ENCODE measurements around the gene ANKMY2. TPM values are rescaled to one million over a fixed set of nuclear protein-coding genes. Genes with fewer than 3 reads are reported as not detected.
"Not testable (repeated sequence)": the region's sequence is repeated elsewhere in the genome, so short reads cannot be mapped to it uniquely, and the experiment has no call there.

Gene ANKMY2
- total RNA-seq, 1 donor from 2014 or later: 13.8 TPM

- Histone ChIP-seq H3K4me3 (no peak overlapping the region), H3K4me1 (no peaks in the 10 kb centered on the region), H3K9me3 (no peaks in the 10 kb centered on the region), H3K27ac (no peak overlapping the region), H3K27me3 (no peaks in the 10 kb centered on the region), H3K36me3 (peaks cover 0 to 30% of the 10 kb centered on the region in 2 donors)
- TF ChIP-seq, protein P1, sequence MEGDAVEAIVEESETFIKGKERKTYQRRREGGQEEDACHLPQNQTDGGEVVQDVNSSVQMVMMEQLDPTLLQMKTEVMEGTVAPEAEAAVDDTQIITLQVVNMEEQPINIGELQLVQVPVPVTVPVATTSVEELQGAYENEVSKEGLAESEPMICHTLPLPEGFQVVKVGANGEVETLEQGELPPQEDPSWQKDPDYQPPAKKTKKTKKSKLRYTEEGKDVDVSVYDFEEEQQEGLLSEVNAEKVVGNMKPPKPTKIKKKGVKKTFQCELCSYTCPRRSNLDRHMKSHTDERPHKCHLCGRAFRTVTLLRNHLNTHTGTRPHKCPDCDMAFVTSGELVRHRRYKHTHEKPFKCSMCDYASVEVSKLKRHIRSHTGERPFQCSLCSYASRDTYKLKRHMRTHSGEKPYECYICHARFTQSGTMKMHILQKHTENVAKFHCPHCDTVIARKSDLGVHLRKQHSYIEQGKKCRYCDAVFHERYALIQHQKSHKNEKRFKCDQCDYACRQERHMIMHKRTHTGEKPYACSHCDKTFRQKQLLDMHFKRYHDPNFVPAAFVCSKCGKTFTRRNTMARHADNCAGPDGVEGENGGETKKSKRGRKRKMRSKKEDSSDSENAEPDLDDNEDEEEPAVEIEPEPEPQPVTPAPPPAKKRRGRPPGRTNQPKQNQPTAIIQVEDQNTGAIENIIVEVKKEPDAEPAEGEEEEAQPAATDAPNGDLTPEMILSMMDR (IDR thresholded peaks at IDR 0.05): no peak
- TF ChIP-seq POLR2A (IDR thresholded peaks at IDR 0.05): no peak
- TF ChIP-seq POLR2AphosphoS5 (IDR thresholded peaks at IDR 0.05; ENCODE audit: insufficient read depth in 1 of 2, low read depth in 1 of 2): no peak
- intact Hi-C loops (cut with DNase I): no loop called here
- DNase-seq (ENCODE audit: extremely low spot score in 2 of 2): no peak
These were observed 47.5 kb downstream of the ANKMY2 start for GRCh38 chr7:16598015-16598414.

- H3K27me3 ChIP-seq; DNase-seq (ENCODE audit: extremely low spot score in 2 of 2); H3K9me3 ChIP-seq; H3K4me3 ChIP-seq; H3K27ac ChIP-seq; intact Hi-C loops (cut with DNase I); H3K4me1 ChIP-seq: not testable (repeated sequence)
- peaks cover 0 to 13% of the 10 kb centered on the region in 2 donors for H3K36me3 ChIP-seq
These were observed 50.0 kb downstream of the ANKMY2 start for GRCh38 chr7:16595596-16595995.

GRCh38 chr7:16594676-16595075, 50.9 kb downstream of the ANKMY2 start:
- TF ChIP-seq, protein P1 (IDR thresholded peaks at IDR 0.05): no peak
- TF ChIP-seq POLR2AphosphoS5 (IDR thresholded peaks at IDR 0.05; ENCODE audit: insufficient read depth in 1 of 2, low read depth in 1 of 2) (no peak), POLR2A (IDR thresholded peaks at IDR 0.05) (no peak)
- Histone ChIP-seq H3K27me3 (no peaks in the 10 kb centered on the region), H3K36me3 (peaks cover 0 to 4% of the 10 kb centered on the region in 2 donors), H3K4me3 (no peak overlapping the region), H3K9me3 (no peaks in the 10 kb centered on the region), H3K4me1 (no peaks in the 10 kb centered on the region), H3K27ac (no peak overlapping the region)
- intact Hi-C loops (cut with DNase I): no loop called here
- no peak for DNase-seq (ENCODE audit: extremely low spot score in 2 of 2)

DNA sequence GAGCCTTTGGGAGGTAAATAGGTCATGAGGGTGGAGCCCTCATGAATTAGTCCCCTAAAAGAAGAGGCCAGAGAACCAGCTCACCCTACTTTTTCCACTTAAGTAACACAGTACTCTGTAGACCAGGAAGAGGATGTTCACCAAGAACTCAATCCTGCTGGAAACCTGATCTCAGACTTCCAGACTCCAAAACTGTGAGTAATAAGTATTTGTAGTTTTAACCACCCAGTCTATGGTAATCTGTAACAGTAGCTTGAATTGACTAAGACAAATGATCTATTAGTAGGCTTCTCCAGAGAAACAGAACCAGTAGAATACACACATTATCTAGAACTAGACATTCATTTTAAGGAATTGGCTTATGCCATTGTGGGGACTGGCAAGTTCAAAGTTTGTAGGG, 51.5 kb downstream of the ANKMY2 start:
- Histone ChIP-seq H3K27ac (no peak overlapping the region), H3K36me3 (no peaks in the 10 kb centered on the region), H3K4me3 (no peak overlapping the region), H3K9me3 (no peaks in the 10 kb centered on the region), H3K27me3 (no peaks in the 10 kb centered on the region), H3K4me1 (no peaks in the 10 kb centered on the region)
- DNase-seq (ENCODE audit: extremely low spot score in 2 of 2): no peak
- intact Hi-C loops (cut with DNase I): no loop called here
- TF ChIP-seq POLR2AphosphoS5 (IDR thresholded peaks at IDR 0.05; ENCODE audit: insufficient read depth in 1 of 2, low read depth in 1 of 2) (no peak), POLR2A (IDR thresholded peaks at IDR 0.05) (no peak)
- TF ChIP-seq, protein P1 (IDR thresholded peaks at IDR 0.05): no peak

GRCh38 chr7:16592395-16592794, 53.2 kb downstream of the ANKMY2 start:
- Histone ChIP-seq H3K27ac (no peak overlapping the region), H3K4me1 (no peaks in the 10 kb centered on the region), H3K9me3 (no peaks in the 10 kb centered on the region), H3K4me3 (no peak overlapping the region), H3K27me3 (no peaks in the 10 kb centered on the region), H3K36me3 (no peaks in the 10 kb centered on the region)
- no peak for DNase-seq (ENCODE audit: extremely low spot score in 2 of 2)
- intact Hi-C loops (cut with DNase I): no loop called here
- TF ChIP-seq, protein P1 (IDR thresholded peaks at IDR 0.05): no peak
- TF ChIP-seq POLR2A (IDR thresholded peaks at IDR 0.05) (no peak), POLR2AphosphoS5 (IDR thresholded peaks at IDR 0.05; ENCODE audit: insufficient read depth in 1 of 2, low read depth in 1 of 2) (no peak)

DNA sequence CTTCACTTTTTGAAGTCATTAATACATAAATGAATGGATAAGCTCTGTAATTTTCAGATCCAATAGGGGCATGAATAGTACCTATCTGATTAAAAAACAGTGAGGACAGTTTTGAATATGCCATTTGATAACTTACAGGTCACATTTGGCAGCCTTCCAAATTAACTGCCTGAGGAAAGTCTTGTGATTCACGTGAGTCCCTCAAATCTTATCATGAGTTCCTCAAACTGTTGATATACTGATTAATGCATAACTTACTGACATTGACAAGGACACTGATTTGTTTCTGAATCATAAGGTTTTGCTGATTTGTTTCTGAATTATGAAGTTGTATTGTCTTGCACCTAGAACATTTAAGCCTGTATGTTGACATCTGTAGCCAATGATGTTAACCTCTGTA, 55.1 kb downstream of the ANKMY2 start:
- Histone ChIP-seq H3K9me3 (no peaks in the 10 kb centered on the region), H3K36me3 (no peaks in the 10 kb centered on the region), H3K4me3 (no peak overlapping the region), H3K4me1 (no peaks in the 10 kb centered on the region), H3K27ac (no peak overlapping the region), H3K27me3 (no peaks in the 10 kb centered on the region)
- no peak for DNase-seq (ENCODE audit: extremely low spot score in 2 of 2)
- TF ChIP-seq, protein P1 (IDR thresholded peaks at IDR 0.05): no peak
- no peak for TF ChIP-seq POLR2AphosphoS5 (IDR thresholded peaks at IDR 0.05; ENCODE audit: insufficient read depth in 1 of 2, low read depth in 1 of 2)
- TF ChIP-seq POLR2A (IDR thresholded peaks at IDR 0.05): no peak
- intact Hi-C loops (cut with DNase I): no loop called here

All from vagina (tissue), 2 donors.